SK-N-MC (cell line): ENCODE data around the gene GPR108.

Experiments used
- EZH2 ChIP-seq: fragments of 200-600 bp; sonication (generic); IDR thresholded peaks from one replicate; pipeline ENCODE4 v1.6.1; 2017; ENCODE audit warnings: antibody characterized with exemption
- POLR2AphosphoS5 ChIP-seq: IDR thresholded peaks from 2 replicates; pipeline ENCODE4 v1.6.1; 2012; ENCODE audit warnings: mild to moderate bottlenecking, low read depth, low read length, borderline replicate concordance

DNA sequence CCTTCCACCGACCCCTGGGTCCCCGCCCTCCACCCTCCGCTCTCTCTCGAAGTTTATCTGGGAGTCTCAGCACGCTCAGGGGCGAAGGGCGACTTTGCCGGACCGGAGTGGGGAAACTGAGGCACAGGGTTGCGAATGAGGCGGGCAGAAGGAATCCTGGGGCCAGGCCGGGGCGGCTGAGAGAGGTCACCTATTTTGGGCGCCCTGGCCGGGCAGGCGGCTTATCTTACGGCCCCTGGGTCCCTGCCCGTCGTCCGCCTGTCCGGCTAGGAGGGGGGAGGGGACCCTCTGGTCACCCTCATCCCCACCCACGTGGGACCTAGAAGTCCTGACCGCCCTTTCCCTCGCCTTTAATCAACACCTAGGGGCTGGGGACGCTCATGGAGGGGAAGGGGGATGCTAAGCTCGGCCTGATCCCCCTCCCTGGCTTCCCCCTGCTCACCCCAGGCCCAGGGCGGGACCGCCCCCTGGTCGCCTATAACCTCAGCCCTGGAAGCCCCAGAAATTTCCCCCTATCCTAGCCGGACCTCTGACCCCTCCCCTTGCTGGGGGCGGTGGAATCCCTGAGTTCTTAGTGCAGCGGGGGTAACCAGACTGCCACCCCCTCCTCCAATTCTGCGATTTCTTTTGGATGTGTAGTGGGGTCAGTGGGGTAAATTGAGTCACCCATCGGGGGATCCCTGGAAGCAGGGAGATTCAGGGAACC, 2.7 kb upstream of the GPR108 start:
- TF ChIP-seq POLR2AphosphoS5 (no peak), EZH2 (no peak)
